ENCODE data around the gene COBLL1.
A peak's percentile ranks its signal among the peaks of the same experiment; 100 is the strongest.

COBLL1 gene

DNA sequence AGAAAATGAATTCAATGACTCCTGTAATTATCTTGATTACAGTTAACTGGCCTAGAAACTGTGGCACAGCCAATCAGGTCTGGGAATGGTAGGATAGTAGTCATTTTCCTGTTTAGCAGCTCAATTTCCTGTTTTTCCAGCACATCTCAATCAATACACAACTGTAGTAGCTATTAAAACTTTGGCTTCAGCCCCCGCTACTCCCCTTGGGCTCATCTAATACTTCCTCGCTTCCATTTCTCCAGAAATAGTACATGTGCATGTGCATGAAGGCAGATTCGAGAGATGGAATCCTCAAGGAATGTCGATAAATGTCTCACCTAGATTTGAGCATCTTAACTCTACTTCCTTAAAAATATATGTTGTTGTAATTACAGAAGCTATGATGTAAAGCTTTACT lies 9.7 kb downstream of the COBLL1 start:
- DNase-seq (ENCODE audit: insufficient read length, low spot score) (no peak), FAIRE-seq (no peak)
- TF ChIP-seq, protein P1, sequence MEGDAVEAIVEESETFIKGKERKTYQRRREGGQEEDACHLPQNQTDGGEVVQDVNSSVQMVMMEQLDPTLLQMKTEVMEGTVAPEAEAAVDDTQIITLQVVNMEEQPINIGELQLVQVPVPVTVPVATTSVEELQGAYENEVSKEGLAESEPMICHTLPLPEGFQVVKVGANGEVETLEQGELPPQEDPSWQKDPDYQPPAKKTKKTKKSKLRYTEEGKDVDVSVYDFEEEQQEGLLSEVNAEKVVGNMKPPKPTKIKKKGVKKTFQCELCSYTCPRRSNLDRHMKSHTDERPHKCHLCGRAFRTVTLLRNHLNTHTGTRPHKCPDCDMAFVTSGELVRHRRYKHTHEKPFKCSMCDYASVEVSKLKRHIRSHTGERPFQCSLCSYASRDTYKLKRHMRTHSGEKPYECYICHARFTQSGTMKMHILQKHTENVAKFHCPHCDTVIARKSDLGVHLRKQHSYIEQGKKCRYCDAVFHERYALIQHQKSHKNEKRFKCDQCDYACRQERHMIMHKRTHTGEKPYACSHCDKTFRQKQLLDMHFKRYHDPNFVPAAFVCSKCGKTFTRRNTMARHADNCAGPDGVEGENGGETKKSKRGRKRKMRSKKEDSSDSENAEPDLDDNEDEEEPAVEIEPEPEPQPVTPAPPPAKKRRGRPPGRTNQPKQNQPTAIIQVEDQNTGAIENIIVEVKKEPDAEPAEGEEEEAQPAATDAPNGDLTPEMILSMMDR (IDR thresholded peaks at IDR 0.05; ENCODE audit: insufficient read depth, missing control alignments) = no peak

DNA sequence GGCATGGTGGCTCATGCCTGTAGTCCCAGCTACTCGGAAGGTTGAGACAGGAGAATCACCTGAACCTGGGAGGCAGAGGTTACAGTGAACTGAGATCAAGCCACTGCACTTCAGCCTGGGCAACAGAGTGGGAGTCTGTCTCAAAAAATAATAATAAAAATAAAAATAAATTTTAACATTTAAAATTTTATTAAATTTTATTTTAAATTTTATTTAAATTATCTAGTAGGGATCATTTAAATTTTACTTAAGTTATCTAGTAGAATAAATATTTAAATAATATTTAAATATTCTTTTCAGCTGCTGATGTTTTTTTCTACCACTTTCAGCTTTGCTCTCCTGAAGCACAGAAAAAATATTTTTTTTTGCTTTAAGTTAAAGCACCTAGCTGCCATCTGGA lies 10.4 kb downstream of the COBLL1 start:
- DNase-seq (ENCODE audit: insufficient read length, low spot score) (no peak), FAIRE-seq (no peak)
- TF ChIP-seq, protein P1 (IDR thresholded peaks at IDR 0.05; ENCODE audit: insufficient read depth, missing control alignments) = no peak

DNA sequence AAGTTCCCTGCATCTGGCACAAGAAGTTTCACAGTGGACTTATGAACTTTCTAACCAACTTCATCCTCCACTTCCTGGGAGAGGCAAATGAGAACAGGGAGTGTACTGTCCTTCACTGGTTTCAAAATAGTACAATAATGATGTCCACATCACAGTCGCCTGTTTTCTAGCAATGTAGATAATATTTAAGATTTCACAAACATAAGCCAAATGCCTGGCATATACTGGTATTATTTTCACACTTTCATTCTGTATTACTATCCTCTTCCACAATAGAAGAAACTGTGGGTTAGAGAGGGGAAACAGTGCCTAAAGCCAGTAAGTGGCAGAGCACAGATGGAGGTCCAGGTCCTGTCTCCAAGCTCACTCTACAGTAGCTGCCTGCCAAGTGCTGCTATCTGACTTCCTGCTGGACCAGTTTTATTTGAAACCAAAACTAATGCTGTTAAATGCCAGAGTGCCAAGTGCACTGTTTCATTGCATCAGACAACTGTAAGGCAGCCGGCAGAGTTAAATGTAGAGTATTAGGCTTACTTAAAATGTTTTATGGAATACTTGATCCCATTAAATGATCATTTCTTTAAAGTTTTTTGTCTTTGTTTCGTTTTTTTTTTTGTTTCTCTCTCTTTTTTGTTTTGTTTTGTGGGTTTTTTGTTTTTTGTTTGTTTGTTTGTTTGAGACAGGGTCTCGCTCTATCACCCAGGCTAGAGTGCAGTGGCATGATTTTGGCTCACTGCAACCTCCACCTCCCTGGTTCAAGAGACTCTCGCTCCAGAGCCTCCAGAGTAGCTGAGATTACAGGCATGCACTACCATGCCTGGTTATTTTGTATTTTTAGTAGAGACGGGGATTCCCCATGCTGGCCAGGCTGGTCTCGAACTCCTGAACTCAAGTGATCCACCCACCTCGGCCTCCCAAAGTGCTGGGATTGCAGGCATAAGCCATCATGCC lies 15.1 kb downstream of the COBLL1 start:
- no peak for DNase-seq (ENCODE audit: insufficient read length, low spot score)
- TF ChIP-seq, protein P1 (IDR thresholded peaks at IDR 0.05; ENCODE audit: insufficient read depth, missing control alignments) = no peak
- no peak for FAIRE-seq

DNA sequence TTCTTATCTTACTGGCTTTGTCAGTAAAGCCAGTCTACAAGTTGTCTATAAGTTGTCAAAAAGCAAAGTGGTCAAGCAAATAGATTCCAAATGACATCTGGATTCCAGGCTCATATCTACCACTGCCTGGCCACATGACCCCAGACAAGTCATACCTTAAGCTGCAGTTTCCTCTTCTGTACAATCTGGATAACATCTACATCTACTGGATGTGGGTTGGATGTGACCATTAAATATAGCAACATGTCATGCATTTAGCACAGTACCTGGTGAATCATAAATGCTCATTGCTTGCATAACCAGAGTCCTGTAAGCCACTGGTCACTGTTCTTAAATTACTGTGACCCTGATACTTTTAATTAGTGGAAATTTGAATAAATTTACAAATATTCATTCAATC lies 16.8 kb downstream of the COBLL1 start:
- DNase-seq (ENCODE audit: insufficient read length, low spot score) (no peak), FAIRE-seq (peak; percentile 68)
- TF ChIP-seq, protein P1 (IDR thresholded peaks at IDR 0.05; ENCODE audit: insufficient read depth, missing control alignments) = no peak

DNA sequence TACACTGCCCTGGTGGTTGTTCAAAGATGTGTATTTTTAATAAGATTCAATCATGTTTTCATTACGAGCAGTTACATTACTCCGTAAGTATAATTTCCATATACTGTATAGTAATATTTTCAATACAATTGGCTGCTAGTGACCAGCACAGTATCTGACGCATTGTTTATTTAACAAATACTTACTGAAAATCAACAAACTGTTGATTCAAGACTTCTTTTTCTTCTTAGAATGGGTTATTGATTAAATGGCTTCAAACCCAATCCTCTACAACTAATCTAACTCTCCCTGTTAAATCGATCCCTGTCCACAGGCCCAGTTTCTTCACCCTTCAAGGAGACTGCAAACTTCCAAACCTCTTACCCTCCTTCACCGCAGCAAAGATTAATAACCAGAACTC lies 18.5 kb downstream of the COBLL1 start:
- FAIRE-seq = no peak
- TF ChIP-seq, protein P1 (IDR thresholded peaks at IDR 0.05; ENCODE audit: insufficient read depth, missing control alignments) = no peak
- DNase-seq (ENCODE audit: insufficient read length, low spot score) = no peak

DNA sequence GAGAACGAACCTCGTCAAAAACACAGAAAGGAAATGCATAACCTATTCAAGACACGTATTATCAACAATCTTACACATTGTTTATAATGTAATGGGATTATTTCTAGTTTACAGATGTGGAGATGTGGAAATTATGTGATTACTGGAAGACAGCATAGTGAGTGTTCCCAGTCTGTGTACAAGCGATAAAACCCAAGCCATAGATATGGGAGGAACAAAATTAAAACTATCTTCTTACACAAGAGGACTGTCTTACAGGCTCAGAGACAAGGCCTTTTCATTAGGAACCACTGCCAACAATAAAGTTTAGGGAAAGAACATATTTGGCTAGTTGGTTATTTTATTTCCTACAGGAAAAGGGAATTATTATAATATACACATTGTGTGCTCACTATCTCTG lies 20.3 kb downstream of the COBLL1 start:
- DNase-seq (ENCODE audit: insufficient read length, low spot score) = no peak
- TF ChIP-seq, protein P1 (IDR thresholded peaks at IDR 0.05; ENCODE audit: insufficient read depth, missing control alignments) = no peak
- no peak for FAIRE-seq

Data from D721Med (cell line).